Measurements from ENCODE around the gene MRPL3. TPM values are rescaled to one million over a fixed set of nuclear protein-coding genes. Genes with fewer than 3 reads are reported as not detected.

The MRPL3 gene
- 145 and 171 TPM in 2 replicates for total RNA-seq

DNA sequence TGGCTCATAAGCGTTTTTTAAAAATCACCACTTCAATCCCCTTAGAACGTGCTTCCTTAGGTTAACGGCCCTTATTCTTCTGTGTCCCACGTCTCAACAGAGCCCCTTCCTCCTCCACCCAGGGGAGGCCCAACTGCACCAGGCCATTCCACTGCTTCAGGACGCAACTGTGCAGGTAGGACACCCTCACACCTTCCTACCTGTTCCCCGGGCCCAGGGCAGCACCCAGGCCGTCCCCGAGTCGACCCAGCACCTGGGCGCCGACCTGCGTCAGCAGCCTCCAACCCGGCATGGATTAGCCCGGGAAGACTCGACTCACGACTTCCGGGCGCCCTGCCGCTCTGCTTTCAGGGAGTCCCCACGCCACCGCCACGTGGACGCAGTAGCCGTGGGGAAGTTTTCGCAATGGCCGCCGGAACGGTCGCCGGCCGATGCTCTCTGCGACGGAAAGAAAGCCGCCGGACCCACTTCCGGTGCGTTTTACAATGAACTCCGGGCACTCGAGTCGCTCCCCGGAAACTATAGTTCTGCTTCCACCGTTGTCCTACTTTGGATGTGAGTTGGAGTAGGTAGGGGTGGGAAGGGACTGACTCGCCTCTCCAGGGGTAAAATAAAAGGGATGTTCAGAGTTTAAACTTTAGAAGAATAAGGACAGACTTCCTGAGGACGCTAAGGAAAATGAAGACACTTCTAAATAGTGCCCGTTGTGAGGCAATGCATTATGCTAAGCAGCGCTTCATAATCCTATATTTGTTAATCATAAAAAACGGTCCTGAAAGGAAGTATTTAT, at the start of gene MRPL3:
Gene MRPL3 (minus strand): TSS at position 442 of the 790 bp plus-strand sequence. CDS start 150 bp downstream, at position 292.

Small RNA genes within 50 kb of the gene (small RNA-seq; reads per million reads assigned to genes)
- gene AC107027.2 (not detected), gene SNORA58 (78.8 reads per million, percentile 98 among the genes with 10 or more reads in this experiment)

Other genes with a start within 250 kb of the MRPL3 start
- 14.5 and 20.6 TPM in 2 replicates for gene NUDT16, start 121.2 kb downstream of the MRPL3 start, total RNA-seq

All from subcutaneous preadipocyte (primary cell).